Right lobe of liver (tissue), 6 donors: Measurements from ENCODE around the gene FANCD2. TPM values are rescaled to one million over a fixed set of nuclear protein-coding genes. Genes with fewer than 3 reads are reported as not detected.
"Not testable (repeated sequence)": the region's sequence is repeated elsewhere in the genome, so short reads cannot be mapped to it uniquely, and the experiment has no call there.

ENCODE experiments used
- ATAC-seq, 4 donors: fragments of 200-7000 bp; cut with Tn5 transposase; one replicate each; pipeline ENCODE4 v1.9.1; 2020; ENCODE audit warnings: mild to moderate bottlenecking in 4 of 4, moderate library complexity in 4 of 4
- DNase-seq, 3 donors: peaks; one replicate each; pipeline ENCODE4 v3.0.0-alpha.2; 2020
- H3K27ac ChIP-seq, 3 donors: fragments of 200-600 bp; one replicate each; pipeline ENCODE4 v1.8.0; 2022
- H3K27me3 ChIP-seq, 2 donors: fragments of 200-600 bp; one replicate each; pipeline ENCODE4 v1.8.0; 2022
- H3K36me3 ChIP-seq, 4 donors: fragments of 200-600 bp; sonication (generic) in 1 of 4; one replicate each; pipeline versions ENCODE4 v1.5.1 to v1.8.0; 2017 to 2022; ENCODE audit warnings: control low read depth in 1 of 4
- H3K4me1 ChIP-seq, 4 donors: fragments of 200-600 bp; sonication (generic) in 1 of 4; one replicate each; pipeline versions ENCODE4 v1.5.1 to v1.8.0; 2017 to 2022; ENCODE audit warnings: control low read depth in 1 of 4
- H3K4me3 ChIP-seq, 3 donors: fragments of 200-600 bp; one replicate each; pipeline ENCODE4 v1.8.0; 2022
- H3K9me3 ChIP-seq, 4 donors: fragments of 200-600 bp; sonication (generic) in 1 of 4; one replicate each; pipeline versions ENCODE4 v1.5.1 to v1.8.0; 2017 to 2022; ENCODE audit warnings: control low read depth in 1 of 4
- CTCF ChIP-seq, 4 donors: fragments of 200-600 bp in 3 of 4; fragments of 450-650 bp in 1 of 4; IDR thresholded peaks; one replicate each; pipeline versions ENCODE4 v1.5.1 to v1.8.0; 2016 to 2022; ENCODE audit warnings: antibody characterized with exemption in 4 of 4, mild to moderate bottlenecking in 2 of 4
- POLR2A ChIP-seq: fragments of 450-650 bp; IDR thresholded peaks from one replicate; pipeline ENCODE4 v1.6.1; 2017; ENCODE audit warnings: antibody characterized with exemption, mild to moderate bottlenecking
- WGBS: methylation state at CpG from one replicate; pipeline ENCODE4 v1.1.6; 2018; ENCODE audit warnings: low coverage, low lambda C conversion rate; ENCODE audit not compliant: insufficient coverage; ENCODE audit errors: missing lambda C conversion rate; 5-methylcytosine and 5-hydroxymethylcytosine counted together
- intact Hi-C, 2 donors: fragments of 100-400 bp; cut with DNase I; formaldehyde crosslinking; loops; one replicate each; pipeline versions ENCODE4 v1.11.2 to v1.14.1; 2022
- total RNA-seq, 6 experiments: library from RNA; depleted of rRNA in 2 of 6; stranded (reverse); fragments of >200 nt in 2 of 6; fragmentation: NEBNext Ultra II Directional in 3 of 6; extraction: Animal tissue kit (Norgen Biotek cat#: 25700) in 3 of 6; gene quantifications; one replicate each; pipeline versions ENCODE4 v1.1.0 to v1.2.4, GENCODE V29; 2016 to 2023
- donor health status: DM: no; HTN: yes; CAD: no.
- donor health status: DM: no; HTN: no; CAD: no.
- donor health status: DM: no; HTN: no; CAD: no.
- donor health status: DM: no; HTN: yes; CAD: no.
- donor health status: DM: no; HTN: yes; CAD: no.

FANCD2 gene
- total RNA-seq, 6 experiments from 2014 or later, result 0.40 to 4.8 (median 1.8) TPM

DNA sequence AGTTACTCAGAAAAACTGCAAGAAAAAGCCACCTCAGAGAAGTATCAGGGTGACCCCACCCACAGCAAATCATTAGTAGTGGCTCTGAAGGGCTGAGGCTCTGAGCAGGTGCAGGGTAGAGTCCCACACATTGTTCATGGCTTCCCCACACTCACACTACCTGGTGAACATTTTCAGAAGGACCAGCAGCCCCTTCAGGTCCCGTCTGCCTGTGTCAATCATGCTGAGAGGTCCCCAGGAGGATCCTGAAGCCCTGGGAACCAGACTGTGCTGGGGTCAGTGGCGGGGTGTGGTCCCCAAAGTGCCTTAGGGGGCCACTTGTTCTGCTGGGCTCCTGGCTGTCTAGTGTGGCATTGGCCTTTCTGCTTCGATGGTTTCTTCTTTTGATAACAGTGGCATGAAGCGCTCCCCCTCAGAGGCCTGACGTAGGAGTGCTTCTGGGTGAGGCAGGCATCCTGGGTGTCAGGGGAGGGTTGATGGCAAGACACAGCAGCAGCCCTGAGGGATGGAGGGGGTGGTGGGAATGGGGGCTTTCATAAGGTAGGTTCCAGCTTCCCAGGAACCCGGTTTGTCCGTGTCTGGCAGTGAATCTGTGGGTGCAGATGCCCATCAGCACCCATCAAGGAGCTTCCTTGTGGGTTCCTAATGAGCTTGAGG lies 19.0 kb upstream of the FANCD2 start:
- 86% methylated on average over 2 of the region's 7 CpGs for WGBS
- DNase-seq (peak in 1 of 3 donors; percentile 35), ATAC-seq (no peak)
- peaks cover 0 to 19% (median 4%) of the 10 kb centered on the region in 4 donors for H3K4me1 ChIP-seq
- no peak for TF ChIP-seq CTCF (IDR thresholded peaks at IDR 0.05)
- TF ChIP-seq POLR2A, result no peak
- H3K27ac ChIP-seq, result no peak overlapping the region
- no peaks in the 10 kb centered on the region for H3K36me3 ChIP-seq
- H3K9me3 ChIP-seq, result no peaks in the 10 kb centered on the region
- H3K27me3 ChIP-seq, result no peaks in the 10 kb centered on the region
- no peak overlapping the region for H3K4me3 ChIP-seq
- intact Hi-C loops, result no loop called here

- H3K9me3 ChIP-seq, H3K27ac ChIP-seq, ATAC-seq, intact Hi-C loops, H3K27me3 ChIP-seq, H3K36me3 ChIP-seq, H3K4me3 ChIP-seq, DNase-seq: not testable (repeated sequence)
- H3K4me1 ChIP-seq, result peaks cover 0 to 19% (median 4%) of the 10 kb centered on the region in 4 donors
- WGBS, result 100% methylated on average over 1 of the region's 4 CpGs
Observed at GRCh38 chr3:10008216-10008587, 18.0 kb upstream of the FANCD2 start.

DNA sequence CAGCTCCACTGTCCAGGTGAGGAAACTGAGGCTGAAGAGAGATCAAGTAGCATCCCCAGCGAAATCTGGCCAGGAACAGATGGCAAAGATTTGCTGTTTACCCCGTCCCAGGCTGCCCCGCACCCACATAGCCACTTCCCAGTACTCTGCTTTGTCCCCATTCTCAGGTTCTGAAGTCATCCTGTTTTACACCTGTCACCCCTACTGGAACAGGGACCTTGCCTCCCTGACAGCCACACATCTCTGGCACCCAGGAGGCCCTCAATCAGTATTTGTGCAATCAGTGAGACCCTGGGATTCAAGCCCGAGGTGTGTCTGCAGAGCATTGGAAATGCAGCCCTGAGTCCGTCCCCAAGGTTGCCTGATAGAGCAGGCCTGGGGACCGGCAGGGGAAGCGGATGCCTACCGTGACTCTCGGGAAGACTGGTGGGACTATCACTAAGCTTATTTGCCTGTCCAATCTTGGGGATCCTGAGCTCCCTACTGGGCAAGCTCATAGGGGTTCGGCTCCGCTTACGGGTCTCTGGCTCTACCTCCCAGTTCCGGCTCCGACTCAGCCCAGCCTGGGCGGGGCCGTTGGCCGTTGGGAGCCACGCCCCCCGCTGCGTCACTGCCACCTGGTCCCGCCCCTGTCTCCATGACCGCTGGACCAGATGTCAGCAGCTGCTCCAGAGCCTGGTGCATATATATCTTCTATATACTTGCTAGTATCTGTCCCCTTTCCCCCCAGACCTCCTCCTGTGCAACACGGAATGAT lies 17.5 kb upstream of the FANCD2 start:
- H3K27me3 ChIP-seq, result no peaks in the 10 kb centered on the region
- WGBS, result 1% methylated on average over 12 of the region's 23 CpGs
- peak overlapping the region; percentile 46 to 56 (median 53) for H3K4me3 ChIP-seq
- H3K9me3 ChIP-seq, result no peaks in the 10 kb centered on the region
- peak; percentile 75 to 83 (median 82) for ATAC-seq
- H3K36me3 ChIP-seq, result no peaks in the 10 kb centered on the region
- peak; percentile 87 to 91 (median 91) for DNase-seq
- H3K27ac ChIP-seq, result peak overlapping the region in 1 of 3 donors; percentile 33
- H3K4me1 ChIP-seq, result peaks cover 0 to 19% (median 4%) of the 10 kb centered on the region in 4 donors
- TF ChIP-seq POLR2A (peak; percentile 51), CTCF (IDR thresholded peaks at IDR 0.05) (no peak)
- intact Hi-C loops, result no loop called here

DNA sequence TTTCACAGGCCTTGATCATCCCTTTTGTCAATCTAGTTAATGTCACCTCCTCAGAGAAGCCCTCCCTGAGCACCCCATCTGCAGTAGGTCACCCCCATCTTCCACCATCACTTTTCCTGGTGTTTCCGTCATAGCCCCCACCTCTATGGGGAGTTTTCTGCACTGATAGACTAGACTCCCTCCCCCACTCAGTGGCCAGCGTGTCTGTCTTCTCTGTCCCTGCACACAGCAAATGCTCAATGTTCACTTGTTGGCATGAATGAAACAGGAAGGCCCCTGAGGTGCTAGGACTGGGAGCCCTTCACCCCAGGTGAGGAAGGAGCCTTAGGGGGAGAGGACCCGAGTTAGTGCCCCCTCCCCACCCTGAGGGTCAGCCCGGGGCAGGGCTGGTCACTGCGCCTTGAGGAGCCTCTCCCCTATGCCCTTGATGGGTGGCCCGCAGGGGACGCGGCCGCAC lies 15.8 kb upstream of the FANCD2 start:
- intact Hi-C loops, result no loop called here
- ATAC-seq (no peak), DNase-seq (no peak)

More for the DNA sequence above, 15.8 kb upstream of the FANCD2 start:
- Histone ChIP-seq H3K4me1 (peaks cover 0 to 19% (median 4%) of the 10 kb centered on the region in 4 donors), H3K27me3 (no peaks in the 10 kb centered on the region), H3K27ac (no peak overlapping the region), H3K4me3 (peak overlapping the region; percentile 38 to 68 (median 52)), H3K9me3 (no peaks in the 10 kb centered on the region), H3K36me3 (no peaks in the 10 kb centered on the region)
- TF ChIP-seq CTCF (IDR thresholded peaks at IDR 0.05) (no peak), POLR2A (no peak)
- 15% methylated on average over 2 of the region's 9 CpGs for WGBS
